ENCODE results near the gene TM6SF1. TPM values are rescaled to one million over a fixed set of nuclear protein-coding genes. Genes with fewer than 3 reads are reported as not detected.

The TM6SF1 gene
- total and polyA plus RNA-seq, 2 of the 4 experiments (the other 2 are of a cell fraction), result 1.6 to 1.9 TPM

GRCh38 chr15:83155942-83156341 lies 48.5 kb downstream of the TM6SF1 start:
- no peak overlapping the region for H4K8ac ChIP-seq (ENCODE audit: low read depth in 2 of 2, low read length in 2 of 2)
- H3K4me3 ChIP-seq (ENCODE audit: insufficient read depth, low read depth, low read length), result no peak overlapping the region
- H2AK9ac ChIP-seq (replicated peaks; ENCODE audit: low read depth, low read length, poor library complexity), result no peak overlapping the region
- intact Hi-C loops (cut with micrococcal nuclease) (no loop called here), dilution Hi-C loops (cut with HindIII; ENCODE audit: low sequenced_read_pairs, unreplicated experiment) (no loop called here), in situ Hi-C loops (cut with MboI; ENCODE audit: low sequenced_read_pairs) (no loop called here)
- BruUV-seq (replicated peaks), result no TSS peak
- no peak overlapping the region for H3K56ac ChIP-seq (ENCODE audit: extremely low read depth, insufficient read depth, low read length)
- H4K20me1 ChIP-seq (ENCODE audit: insufficient read depth, low read length), result no peaks in the 10 kb centered on the region
- H3K9me3 ChIP-seq (ENCODE audit: control insufficient read depth, insufficient read depth, low read length), result no peaks in the 10 kb centered on the region
- H3K9me1 ChIP-seq (ENCODE audit: insufficient read depth, low read length), result no peaks in the 10 kb centered on the region
- peaks cover 15% of the 10 kb centered on the region for H3K36me3 ChIP-seq (ENCODE audit: control insufficient read depth, insufficient read depth, low read length)
- peaks cover 4 to 20% of the 10 kb centered on the region in 2 experiments for H3K79me1 ChIP-seq (ENCODE audit: low read depth in 1 of 2, low read length in 2 of 2)
- ATAC-seq (ENCODE audit: low read depth) (no peak), DNase-seq (no peak)
- H2BK5ac ChIP-seq (ENCODE audit: low read depth, low read length, poor library complexity, severe bottlenecking), result no peak overlapping the region
- no peak overlapping the region for H3K18ac ChIP-seq (ENCODE audit: low read depth, low read length)
- no peak overlapping the region for H2BK120ac ChIP-seq (ENCODE audit: low read depth, low read length)
- no peaks in the 10 kb centered on the region for H3K4me1 ChIP-seq (ENCODE audit: control insufficient read depth, insufficient read depth, low read length)
- H4K5ac ChIP-seq (ENCODE audit: low read depth, low read length), result no peak overlapping the region
- no peak overlapping the region for H3K4ac ChIP-seq (ENCODE audit: low read depth, low read length)
- ChIA-PET POLR2A (ENCODE audit: unreplicated experiment) (no interaction called here), CTCF (no interaction called here)
- H4K91ac ChIP-seq (ENCODE audit: insufficient read depth, low read depth, low read length), result no peak overlapping the region
- H2BK15ac ChIP-seq (ENCODE audit: low read depth, low read length), result no peak overlapping the region
- no peak overlapping the region for H2BK20ac ChIP-seq (ENCODE audit: low read depth, low read length)
- no peak overlapping the region for H3K9ac ChIP-seq (ENCODE audit: low read depth, low read length)
- H3K27ac ChIP-seq (ENCODE audit: insufficient read depth, low read length), result no peak overlapping the region
- H2AFZ ChIP-seq (replicated peaks; ENCODE audit: low read length, poor library complexity), result no peak overlapping the region
- H3K4me2 ChIP-seq (ENCODE audit: low read depth, low read length), result no peak overlapping the region
- H3K27me3 ChIP-seq (ENCODE audit: control insufficient read depth, insufficient read depth, low read length), result no peaks in the 10 kb centered on the region
- no peak overlapping the region for H3K23ac ChIP-seq (ENCODE audit: low read depth, low read length)
- TF ChIP-seq CTCF (conservative IDR thresholded peaks at IDR 0.05; ENCODE audit: low read depth, low read length), result no peak
- TF ChIP-seq USF2 (IDR thresholded peaks at IDR 0.05; ENCODE audit: low read depth, low read length), result no peak
- no peak for TF ChIP-seq ELK1 (IDR thresholded peaks at IDR 0.05; ENCODE audit: borderline replicate concordance, low read depth, low read length)
- H3K14ac ChIP-seq (replicated peaks; ENCODE audit: low read depth, low read length), result no peak overlapping the region
- H2AK5ac ChIP-seq (ENCODE audit: low read depth, low read length), result no peak overlapping the region
- WGBS, 2 experiments (ENCODE audit: extremely low coverage in 2 of 2, insufficient read length in 1 of 2), result no CpG with 5 or more reads among the region's 1 CpG
